ENCODE results near the gene TCP11X1.
"Not testable (repeated sequence)": the region's sequence is repeated elsewhere in the genome, so short reads cannot be mapped to it uniquely, and the experiment has no call there.

The TCP11X1 gene

DNA sequence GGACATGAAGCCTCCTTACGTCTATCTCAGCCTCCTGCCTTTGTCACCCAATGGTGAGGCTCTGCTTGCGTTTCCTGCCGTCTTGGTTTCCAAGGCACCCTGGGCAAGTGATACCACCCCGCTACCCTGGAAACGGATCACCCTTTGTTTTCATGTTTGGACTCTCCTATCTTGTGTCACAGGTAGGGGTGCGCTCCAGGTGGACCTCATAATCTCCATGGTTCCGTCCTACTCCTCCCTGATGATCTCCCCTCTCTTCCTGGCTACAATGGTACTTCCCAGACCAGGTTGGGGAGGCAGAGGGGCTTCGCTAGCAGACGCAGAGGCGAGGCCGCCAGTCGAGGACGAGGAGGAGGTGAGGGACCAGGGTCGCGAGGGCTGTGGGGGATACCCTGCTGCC is at the start of gene TCP11X1:
TCP11X1 (plus strand) TSS at position 316 of the 400 bp plus-strand sequence.
- DNase-seq (ENCODE audit: low spot score) = not testable (repeated sequence)

DNA sequence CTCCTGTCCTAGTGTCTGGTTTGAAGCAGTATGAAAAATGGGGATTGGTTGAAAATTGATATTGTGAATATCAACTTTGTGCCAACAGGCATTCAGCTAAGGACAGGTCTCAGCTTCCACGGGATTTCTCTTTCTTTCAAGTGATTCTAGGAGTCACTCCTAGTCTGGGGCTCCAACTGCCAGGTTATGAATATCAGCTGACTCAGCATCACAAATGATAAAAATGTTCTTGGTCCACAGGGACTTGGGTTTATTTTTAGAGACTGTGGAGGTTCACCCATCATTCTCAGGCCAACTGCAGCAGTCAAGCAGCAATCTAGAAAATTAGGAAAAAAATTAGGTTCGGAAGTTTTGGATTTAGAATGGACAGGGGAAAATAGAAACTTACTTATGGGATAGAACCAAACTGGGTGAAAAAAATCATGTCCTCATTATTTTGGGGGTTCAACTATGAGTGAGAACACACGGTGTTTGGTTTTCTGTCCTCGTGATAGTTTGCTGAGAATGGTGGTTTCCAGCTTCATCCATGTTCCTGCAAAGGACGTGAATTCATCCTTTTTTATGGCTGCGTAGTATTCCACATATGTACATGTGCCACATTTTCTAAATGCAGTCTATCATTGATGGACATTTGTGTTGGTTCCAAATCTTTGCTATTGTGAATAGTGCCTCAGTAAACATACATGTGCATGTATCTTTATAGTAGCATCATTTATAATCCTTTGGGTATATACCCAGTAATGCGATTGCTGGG is 29.0 kb upstream of the TCP11X1 start:
- no peak for DNase-seq (ENCODE audit: low spot score)

DNA sequence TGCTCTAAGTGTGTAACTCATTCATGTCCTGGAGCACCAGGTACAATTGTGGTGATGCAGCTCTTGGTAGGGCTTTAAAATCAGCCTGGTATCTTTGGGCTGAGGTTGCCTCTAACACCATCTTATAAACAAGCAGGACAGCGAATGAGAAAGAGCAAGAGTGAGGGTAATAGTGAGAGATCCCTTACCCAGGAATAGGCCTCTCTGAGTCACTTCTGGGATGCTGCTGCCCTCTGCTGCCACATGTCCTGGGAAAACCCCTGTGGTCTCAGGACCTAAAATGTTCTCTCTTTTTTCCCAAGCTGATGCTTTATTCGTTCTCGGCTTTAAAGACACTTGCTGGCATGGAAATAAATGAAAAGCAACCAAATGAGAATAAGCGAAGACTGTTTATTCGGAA is 7.2 kb upstream of the TCP11X1 start:
- not testable (repeated sequence) for DNase-seq (ENCODE audit: low spot score)

DNA sequence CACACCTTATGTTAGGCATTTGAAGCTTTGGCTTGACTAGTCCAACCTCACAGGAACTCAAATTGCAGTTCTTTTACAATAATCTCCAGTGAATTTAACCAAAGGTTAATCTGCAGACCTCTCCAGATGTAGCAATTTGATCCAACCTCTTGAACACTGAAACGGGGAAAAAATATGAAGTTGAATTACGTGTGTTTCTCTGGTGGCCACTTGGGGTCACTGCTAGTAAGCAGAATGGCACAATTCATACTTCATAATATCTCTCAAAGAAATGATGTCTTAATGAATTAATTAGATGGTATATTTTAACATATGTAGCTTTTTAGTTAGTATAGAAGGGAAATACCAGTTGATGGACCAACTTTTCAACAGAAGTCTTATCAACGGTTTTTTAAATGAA is 1.4 kb downstream of the TCP11X1 start:
- DNase-seq (ENCODE audit: low spot score) = not testable (repeated sequence)

DNA sequence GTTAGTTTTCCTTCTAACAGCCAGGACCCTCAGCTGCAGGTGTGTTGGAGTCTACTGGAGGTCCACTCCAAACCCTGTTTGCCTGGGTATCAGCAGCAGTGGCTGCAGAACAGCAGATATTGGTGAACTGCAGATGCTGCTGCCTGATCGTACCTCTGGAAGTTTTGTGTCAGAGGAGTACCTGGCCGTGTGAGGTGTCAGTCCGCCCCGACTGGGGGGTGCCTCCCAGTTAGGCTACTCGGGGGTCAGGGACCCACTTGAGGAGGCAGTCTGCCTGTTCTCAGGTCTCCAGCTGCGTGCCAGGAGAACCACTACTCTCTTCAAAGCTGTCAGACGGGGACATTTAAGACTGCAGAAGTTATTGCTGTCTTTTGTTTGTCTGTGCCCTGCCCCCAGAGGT is 20.6 kb downstream of the TCP11X1 start:
- not testable (repeated sequence) for DNase-seq (ENCODE audit: low spot score)

DNA sequence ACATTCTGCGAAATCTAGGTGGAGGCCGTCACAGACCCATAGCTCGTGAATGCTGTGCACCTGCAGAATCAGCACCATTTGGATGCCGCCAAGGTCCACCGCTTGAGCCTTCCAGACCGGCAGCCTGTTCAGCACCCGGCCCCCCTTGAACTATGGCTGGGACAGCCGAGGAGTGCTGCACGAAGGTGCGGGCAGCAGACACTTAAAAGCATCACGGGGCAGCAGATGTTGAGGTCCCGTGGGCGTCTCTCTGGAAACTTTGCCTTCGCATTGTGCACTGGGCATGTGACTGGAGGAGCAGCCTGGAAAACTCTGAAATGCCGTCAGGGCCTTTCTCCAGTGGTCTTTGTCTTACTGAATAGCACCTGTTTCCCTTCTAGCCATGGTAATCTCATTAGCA is 25.2 kb downstream of the TCP11X1 start:
- not testable (repeated sequence) for DNase-seq (ENCODE audit: low spot score)

DNA sequence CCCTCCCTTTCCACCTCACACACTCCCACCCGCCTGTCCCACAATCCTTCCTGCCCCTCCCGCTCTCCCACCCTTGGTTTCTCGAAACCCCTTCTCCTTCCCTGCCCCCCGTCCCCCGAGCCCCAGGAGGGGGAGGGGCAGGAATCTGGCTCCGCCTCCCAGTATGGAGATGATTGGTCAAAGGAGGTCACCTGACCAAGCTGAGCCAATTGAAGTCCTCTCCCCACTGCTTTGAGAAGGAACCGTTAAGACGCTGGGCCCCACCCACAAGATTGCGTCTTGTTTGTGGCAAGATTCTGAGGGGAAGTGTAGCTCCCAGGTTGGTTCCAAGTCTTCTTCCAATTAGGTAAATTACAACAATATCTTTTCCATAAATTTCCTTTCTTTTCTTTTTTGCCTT is 31.8 kb downstream of the TCP11X1 start, which contains the start of gene NXF2:
NXF2 (plus strand) TSS at position 275 of the 400 bp plus-strand sequence. CDS start 59,912 bp downstream, outside the sequence.
- DNase-seq (ENCODE audit: low spot score) = not testable (repeated sequence)

DNA sequence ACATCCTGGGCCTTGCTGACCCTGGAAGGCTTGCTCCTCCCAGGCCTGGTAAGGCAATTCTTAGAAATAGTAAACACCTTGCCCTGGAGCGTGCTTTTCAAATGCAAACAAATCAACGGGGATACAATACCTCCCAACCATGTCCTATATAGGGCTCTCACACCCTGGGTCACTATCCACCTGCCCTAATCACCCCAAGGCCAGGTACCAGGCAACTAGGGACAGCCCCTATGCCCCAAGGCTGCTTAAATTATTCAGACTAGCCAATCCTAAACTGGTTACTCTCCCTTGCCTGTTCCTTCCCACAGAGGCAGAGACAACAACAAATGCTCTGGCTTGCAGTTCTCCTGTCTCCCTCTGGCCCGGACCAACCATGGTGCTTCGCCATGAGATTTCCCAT is 57.1 kb downstream of the TCP11X1 start:
- DNase-seq (ENCODE audit: low spot score) = not testable (repeated sequence)

Measured in AG08396 (cell line).